GM12892 (cell line): ENCODE results near the gene KCNAB1.

Experiments used
- POLR2A ChIP-seq: IDR thresholded peaks from 2 replicates; pipeline ENCODE4 v1.6.1; 2011; ENCODE audit warnings: low read depth, low read length, control low read depth
- POLR2AphosphoS5 ChIP-seq: IDR thresholded peaks from 2 replicates; pipeline ENCODE4 v1.6.1; 2011; ENCODE audit warnings: low read depth, low read length, control low read depth

DNA sequence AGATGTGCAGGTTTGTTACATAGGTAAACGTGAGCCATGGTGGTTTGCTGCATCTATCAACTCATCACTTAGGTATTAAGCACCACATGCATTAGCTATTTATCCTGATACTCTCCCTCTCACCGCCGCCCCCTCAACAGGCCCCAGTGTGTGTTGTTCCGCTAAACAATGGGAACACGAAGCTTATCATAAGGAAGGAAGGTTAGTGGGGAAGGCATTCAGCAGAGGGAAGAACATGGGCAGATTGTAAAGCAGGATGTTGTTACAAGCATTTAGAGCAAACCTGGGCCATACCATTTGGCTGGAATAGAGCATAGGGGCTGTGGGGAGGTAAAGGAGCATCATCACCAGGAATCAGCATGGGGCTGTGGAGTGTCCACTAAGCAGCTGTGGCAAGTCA lies 322.7 kb downstream of the KCNAB1 start:
- TF ChIP-seq POLR2A (no peak), POLR2AphosphoS5 (no peak)
